CD4-positive, alpha-beta T cell treated with Interleukin-2 at 100 ng/mL for 4 hours (primary cell): ENCODE measurements around the gene RHEBL1.

Experiments used
- DNase-seq: peaks from one replicate; pipeline ENCODE4 v3.0.0-alpha.2; 2020; ENCODE audit warnings: low spot score

The RHEBL1 gene

DNA sequence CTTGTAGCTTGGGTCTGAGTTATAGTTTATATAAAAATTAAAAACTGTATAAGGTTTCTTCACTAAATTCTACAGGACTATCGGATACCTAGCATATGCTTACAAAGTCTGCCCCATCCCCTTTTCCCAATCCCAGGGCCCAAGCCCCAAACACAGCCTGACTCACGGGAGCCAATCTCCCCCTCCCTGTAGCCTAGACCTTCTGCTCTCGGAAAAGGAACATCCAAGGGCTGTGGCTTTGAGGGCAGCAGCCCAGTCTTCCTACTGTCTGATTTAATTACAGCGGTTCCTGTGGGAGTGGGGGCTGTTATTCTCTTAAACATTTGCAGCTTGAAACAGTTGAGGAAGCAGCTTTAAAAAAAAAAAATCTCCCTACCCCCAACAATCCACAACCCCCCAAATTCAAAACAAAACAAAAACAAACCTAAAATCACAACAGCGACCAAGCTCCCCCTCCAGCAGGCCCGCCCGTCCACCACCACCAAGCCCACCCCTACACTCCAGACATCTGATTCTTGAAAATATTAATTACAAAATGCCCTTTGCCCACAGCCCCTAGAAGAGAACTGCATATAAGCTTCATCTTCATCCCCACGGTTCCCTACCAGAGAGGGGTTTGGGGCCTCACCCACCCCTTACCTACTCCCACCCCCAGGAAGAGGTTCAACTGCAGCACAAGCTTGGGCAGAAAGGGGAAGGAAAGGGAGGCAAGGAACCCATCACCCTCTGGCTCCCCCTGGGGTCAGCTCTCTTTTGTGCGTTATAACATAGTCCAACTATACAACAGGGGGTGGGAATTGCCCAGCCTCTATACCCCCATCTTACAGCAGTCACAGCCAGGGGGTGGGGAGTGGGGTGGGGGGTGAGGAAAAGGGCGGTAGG is 50.1 kb downstream of the RHEBL1 start:
- peak; percentile 42 for DNase-seq

GRCh38 chr12:49019120-49019430 is 50.7 kb downstream of the RHEBL1 start:
- no peak for DNase-seq

DNA sequence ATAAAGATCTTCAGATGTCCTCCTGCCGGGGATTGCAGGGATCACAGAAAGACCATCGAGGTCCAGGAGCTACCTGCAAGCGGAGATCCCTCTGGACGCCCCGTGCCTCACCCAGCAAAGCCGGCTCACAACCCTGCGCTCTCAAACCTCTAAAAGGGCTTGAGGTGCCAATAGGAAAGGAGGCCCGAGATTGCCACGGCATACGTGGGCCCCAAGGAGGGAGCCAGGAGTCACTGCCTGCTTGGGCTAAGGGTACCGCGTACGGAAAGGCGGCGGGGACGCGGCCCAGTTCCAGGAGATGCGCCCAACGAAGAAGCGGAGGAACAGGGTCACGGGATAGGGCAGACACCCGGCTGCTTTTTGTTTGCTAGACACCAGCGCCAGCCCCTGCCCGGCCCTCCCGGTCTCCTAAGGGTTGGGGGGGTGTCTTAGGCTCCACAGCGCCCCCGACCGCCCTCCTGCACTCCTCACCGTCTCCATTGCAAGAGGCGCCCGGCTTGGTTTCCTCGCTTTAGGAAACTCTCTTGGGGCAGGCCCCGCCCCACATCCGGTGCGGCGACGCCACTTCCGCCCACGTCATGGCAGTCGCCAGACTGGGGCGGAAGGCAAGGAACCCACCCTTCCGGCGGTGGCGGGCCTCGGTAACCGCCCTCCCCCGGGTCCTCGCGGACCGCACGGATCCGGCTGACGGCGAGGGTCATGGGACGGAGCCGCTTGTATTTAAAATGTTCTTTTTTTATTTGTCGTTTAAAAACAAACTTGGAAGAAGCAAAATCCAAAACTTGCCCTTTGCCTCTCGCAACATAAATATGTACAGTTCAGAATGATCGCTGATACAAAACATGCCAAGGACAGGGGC is 51.3 kb downstream of the RHEBL1 start, which contains the start of gene PRKAG1:
TSS of gene PRKAG1 (minus strand) at position 516 of the 859 bp plus-strand sequence. CDS start at position 480, 36 bp downstream.
- DNase-seq: peak; percentile 97

GRCh38 chr12:49017891-49018260 is 51.9 kb downstream of the RHEBL1 start:
- DNase-seq: peak; percentile 19

- DNase-seq: no peak
These were observed 54.6 kb downstream of the RHEBL1 start for GRCh38 chr12:49015196-49015595.
